ENCODE measurements around the gene HLA-DRA. TPM values are rescaled to one million over a fixed set of nuclear protein-coding genes. Genes with fewer than 3 reads are reported as not detected.
A peak's percentile ranks its signal among the peaks of the same experiment; 100 is the strongest.

The HLA-DRA gene
- total and polyA plus RNA-seq, 5 donors = 66.7 to 139 (median 83.4) TPM

DNA sequence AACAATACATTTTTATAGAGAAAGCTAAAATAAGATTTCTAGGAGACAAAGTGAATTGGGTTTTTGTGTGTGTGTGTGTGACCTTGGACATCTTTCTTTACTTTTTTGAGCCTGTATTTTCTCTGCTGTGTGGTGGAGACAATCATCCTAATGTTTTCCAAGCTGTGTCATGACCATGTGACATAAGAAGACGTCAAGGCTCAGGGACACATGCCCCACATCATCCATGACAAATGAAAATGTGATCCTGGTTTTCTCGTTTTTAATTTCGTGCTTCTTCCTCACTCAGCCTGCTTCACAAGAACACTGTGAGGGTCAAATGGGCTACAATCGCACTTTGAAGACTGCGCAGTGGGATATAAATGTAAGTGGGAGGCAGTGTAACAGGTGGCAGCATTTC, 28.8 kb upstream of the HLA-DRA start:
- DNase-seq (no peak), ATAC-seq (no peak)
- 63% methylated on average over 5 of the region's 5 CpGs for WGBS
- intact Hi-C loops (cut with DNase I) = loop anchor here (5.0 to 10.0 kb wide), 5 partner anchors 164 to 386 kb away; no protein-coding TSS in a partner anchor
- H3K27me3 ChIP-seq (ENCODE audit: control insufficient read depth, insufficient read depth) = no peaks in the 10 kb centered on the region
- no peaks in the 10 kb centered on the region for H3K9me3 ChIP-seq (ENCODE audit: control insufficient read depth, low read length)
- H3K27ac ChIP-seq (ENCODE audit: low read length) = no peak overlapping the region
- H3K4me3 ChIP-seq (ENCODE audit: low read length) = no peak overlapping the region
- no peaks in the 10 kb centered on the region for H3K4me1 ChIP-seq (ENCODE audit: control insufficient read depth, insufficient read depth, low read length)

DNA sequence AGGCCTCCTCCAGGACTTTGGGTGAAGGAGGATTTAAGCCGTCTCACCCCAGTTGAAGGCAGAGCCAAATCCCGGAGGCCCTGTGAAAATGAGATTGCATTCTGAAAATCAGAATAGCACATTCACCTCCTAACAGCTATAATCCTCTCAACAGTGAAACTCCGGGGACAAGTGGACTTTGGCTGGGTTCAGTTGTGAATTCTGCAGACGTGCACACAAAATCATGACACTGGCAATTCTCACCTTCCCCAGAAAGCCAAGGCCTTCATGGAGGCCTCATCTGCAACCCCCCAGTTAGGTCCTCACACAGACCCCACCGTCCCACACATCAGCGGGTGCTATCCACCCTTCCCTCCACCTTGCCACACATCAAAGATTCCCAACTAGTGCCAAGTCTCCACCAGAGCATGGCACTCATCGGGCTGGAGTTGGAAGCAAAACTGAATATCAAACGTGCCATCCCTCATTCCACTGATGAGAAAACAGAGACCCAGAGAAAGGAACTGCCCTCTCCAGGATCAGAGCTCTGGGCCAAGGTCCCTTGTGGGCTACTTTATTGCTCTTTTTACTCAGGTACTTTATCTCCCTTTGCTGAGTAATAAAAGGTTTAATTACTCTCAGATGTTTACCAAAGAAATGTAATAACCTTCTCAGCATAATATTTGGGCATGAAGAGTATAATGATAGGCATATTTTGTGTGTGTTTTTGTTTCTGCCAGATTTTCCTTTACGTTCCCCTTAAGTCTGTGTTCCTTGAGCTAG, 27.9 kb upstream of the HLA-DRA start:
- no peak overlapping the region for H3K27ac ChIP-seq (ENCODE audit: low read length)
- ATAC-seq (no peak), DNase-seq (no peak)
- H3K27me3 ChIP-seq (ENCODE audit: control insufficient read depth, insufficient read depth) = no peaks in the 10 kb centered on the region
- H3K9me3 ChIP-seq (ENCODE audit: control insufficient read depth, low read length) = no peaks in the 10 kb centered on the region
- intact Hi-C loops (cut with DNase I) = loop anchor here (5.0 to 10.0 kb wide), 5 partner anchors 164 to 386 kb away; no protein-coding TSS in a partner anchor
- H3K4me3 ChIP-seq (ENCODE audit: low read length) = no peak overlapping the region
- H3K4me1 ChIP-seq (ENCODE audit: control insufficient read depth, insufficient read depth, low read length) = no peaks in the 10 kb centered on the region
- 82% methylated on average over 9 of the region's 9 CpGs for WGBS

GRCh38 chr6:32413427-32414047, 26.1 kb upstream of the HLA-DRA start:
- Histone ChIP-seq H3K4me1 (ENCODE audit: control insufficient read depth, insufficient read depth, low read length) (no peaks in the 10 kb centered on the region), H3K27me3 (ENCODE audit: control insufficient read depth, insufficient read depth) (peaks cover 3% of the 10 kb centered on the region), H3K4me3 (ENCODE audit: low read length) (no peak overlapping the region), H3K27ac (ENCODE audit: low read length) (no peak overlapping the region), H3K9me3 (ENCODE audit: control insufficient read depth, low read length) (no peaks in the 10 kb centered on the region)
- intact Hi-C loops (cut with DNase I) = loop anchor here (5.0 to 10.0 kb wide), 5 partner anchors 166 to 384 kb away; no protein-coding TSS in a partner anchor
- 7% methylated on average over 11 of the region's 11 CpGs for WGBS
- DNase-seq (peak; percentile 74 to 90 (median 90)), ATAC-seq (peak; percentile 81 to 83)

DNA sequence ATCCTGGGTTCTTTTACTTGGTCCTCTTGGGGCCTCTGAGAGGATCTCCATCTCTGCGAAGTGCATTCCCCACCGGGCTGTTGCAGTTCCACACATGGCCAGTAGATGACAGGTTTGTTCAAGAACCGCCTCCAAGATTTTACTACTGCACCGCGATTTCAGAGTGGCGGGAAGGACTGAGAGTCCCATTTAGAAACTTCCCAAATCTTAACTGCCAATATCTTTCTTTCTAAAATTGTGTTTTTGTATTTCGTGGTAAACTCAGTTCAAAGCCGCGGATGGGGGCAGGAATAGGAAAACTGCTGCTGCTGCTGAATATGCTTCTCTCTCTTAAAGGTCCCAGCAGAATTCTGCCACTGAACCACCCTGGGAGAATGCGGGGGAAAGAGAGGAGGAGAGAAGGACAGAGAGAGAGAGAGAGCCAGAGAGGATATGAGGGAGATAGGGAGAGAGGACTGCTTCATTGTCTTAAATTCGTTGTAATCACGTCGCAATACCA, 24.1 kb upstream of the HLA-DRA start:
- intact Hi-C loops (cut with DNase I) = loop anchor here in 2 of 4 donors (5.0 to 10.0 kb wide), 3 partner anchors 289 to 452 kb away; no protein-coding TSS in a partner anchor
- H3K4me3 ChIP-seq (ENCODE audit: low read length) = no peak overlapping the region
- 5% methylated on average over 13 of the region's 13 CpGs for WGBS
- DNase-seq = peak; percentile 75 to 86 (median 80)
- ATAC-seq = peak; percentile 83 to 89
- H3K9me3 ChIP-seq (ENCODE audit: control insufficient read depth, low read length) = no peaks in the 10 kb centered on the region
- H3K27ac ChIP-seq (ENCODE audit: low read length) = no peak overlapping the region
- H3K27me3 ChIP-seq (ENCODE audit: control insufficient read depth, insufficient read depth) = peaks cover 3% of the 10 kb centered on the region
- H3K4me1 ChIP-seq (ENCODE audit: control insufficient read depth, insufficient read depth, low read length) = no peaks in the 10 kb centered on the region

- WGBS = 61% methylated on average over 3 of the region's 3 CpGs
- no peak overlapping the region for H3K4me3 ChIP-seq (ENCODE audit: low read length)
- DNase-seq (no peak), ATAC-seq (peak in 1 of 2 donors; percentile 37)
- no peaks in the 10 kb centered on the region for H3K4me1 ChIP-seq (ENCODE audit: control insufficient read depth, insufficient read depth, low read length)
- intact Hi-C loops (cut with DNase I) = loop anchor here in 2 of 4 donors (5.0 to 10.0 kb wide), 3 partner anchors 289 to 451 kb away; no protein-coding TSS in a partner anchor
- no peak overlapping the region for H3K27ac ChIP-seq (ENCODE audit: low read length)
- no peaks in the 10 kb centered on the region for H3K9me3 ChIP-seq (ENCODE audit: control insufficient read depth, low read length)
- H3K27me3 ChIP-seq (ENCODE audit: control insufficient read depth, insufficient read depth) = peaks cover 5% of the 10 kb centered on the region
Observed at GRCh38 chr6:32416036-32416435, 23.7 kb upstream of the HLA-DRA start.

- Histone ChIP-seq H3K27ac (ENCODE audit: low read length) (no peak overlapping the region), H3K27me3 (ENCODE audit: control insufficient read depth, insufficient read depth) (peaks cover 5% of the 10 kb centered on the region), H3K4me1 (ENCODE audit: control insufficient read depth, insufficient read depth, low read length) (no peaks in the 10 kb centered on the region), H3K9me3 (ENCODE audit: control insufficient read depth, low read length) (no peaks in the 10 kb centered on the region), H3K4me3 (ENCODE audit: low read length) (no peak overlapping the region)
- no peak for DNase-seq
- WGBS = 96% methylated on average over 3 of the region's 3 CpGs
- ATAC-seq = no peak
- intact Hi-C loops (cut with DNase I) = no loop called here
Observed at GRCh38 chr6:32424589-32425300, 14.9 kb upstream of the HLA-DRA start.

DNA sequence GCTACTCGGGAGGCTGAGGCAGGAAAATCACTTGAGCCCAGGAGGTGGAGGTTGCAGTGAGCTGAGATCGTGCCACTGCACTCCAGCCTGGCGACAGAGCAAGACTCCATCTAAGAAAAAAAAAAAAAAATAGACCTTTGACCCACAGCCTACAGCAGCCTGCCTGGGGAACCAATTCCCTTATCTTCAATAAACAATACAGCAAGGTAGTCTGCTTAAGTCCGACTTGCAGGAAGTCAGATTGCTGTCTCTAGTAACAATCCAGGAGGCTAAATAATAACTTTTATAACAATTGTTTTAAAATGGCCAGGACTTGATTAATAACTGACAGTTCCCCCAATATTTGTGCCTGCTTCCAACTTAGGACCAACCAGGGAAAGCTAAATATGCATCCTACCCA, 13.3 kb upstream of the HLA-DRA start:
- intact Hi-C loops (cut with DNase I) = no loop called here
- no peak for ATAC-seq

DNA sequence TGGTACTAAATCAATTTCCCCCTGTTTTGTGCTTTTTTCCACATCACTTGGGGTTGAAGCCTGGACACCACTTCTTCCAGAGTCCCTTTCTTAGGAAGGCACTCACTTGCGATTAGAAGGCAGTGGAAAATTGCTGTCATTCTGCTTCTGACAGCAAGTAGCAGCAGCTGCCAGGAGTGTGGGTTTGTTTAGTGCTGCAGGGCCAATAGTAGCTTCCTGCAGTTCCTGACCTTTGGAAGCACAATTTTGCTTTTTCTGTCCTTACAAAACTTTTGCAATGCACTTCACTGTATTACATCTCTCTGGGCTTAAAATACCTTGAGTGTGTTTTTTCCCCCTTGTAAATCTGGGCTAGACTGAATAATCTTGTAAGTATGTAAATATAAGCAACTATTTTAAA, 12.5 kb upstream of the HLA-DRA start:
- ATAC-seq (peak in 1 of 2 donors; percentile 87), DNase-seq (peak in 1 of 3 donors; percentile 23)
- 35% methylated on average over 1 of the region's 1 CpG for WGBS
- intact Hi-C loops (cut with DNase I) = no loop called here
- Histone ChIP-seq H3K27ac (ENCODE audit: low read length) (no peak overlapping the region), H3K4me3 (ENCODE audit: low read length) (no peak overlapping the region), H3K27me3 (ENCODE audit: control insufficient read depth, insufficient read depth) (no peaks in the 10 kb centered on the region), H3K9me3 (ENCODE audit: control insufficient read depth, low read length) (no peaks in the 10 kb centered on the region), H3K4me1 (ENCODE audit: control insufficient read depth, insufficient read depth, low read length) (no peaks in the 10 kb centered on the region)

More for the DNA sequence above, 13.3 kb upstream of the HLA-DRA start:
- H3K27me3 ChIP-seq (ENCODE audit: control insufficient read depth, insufficient read depth) = no peaks in the 10 kb centered on the region
- DNase-seq = no peak
- no peaks in the 10 kb centered on the region for H3K4me1 ChIP-seq (ENCODE audit: control insufficient read depth, insufficient read depth, low read length)
- no peak overlapping the region for H3K27ac ChIP-seq (ENCODE audit: low read length)
- H3K4me3 ChIP-seq (ENCODE audit: low read length) = no peak overlapping the region
- 69% methylated on average over 4 of the region's 4 CpGs for WGBS
- H3K9me3 ChIP-seq (ENCODE audit: control insufficient read depth, low read length) = no peaks in the 10 kb centered on the region

DNA sequence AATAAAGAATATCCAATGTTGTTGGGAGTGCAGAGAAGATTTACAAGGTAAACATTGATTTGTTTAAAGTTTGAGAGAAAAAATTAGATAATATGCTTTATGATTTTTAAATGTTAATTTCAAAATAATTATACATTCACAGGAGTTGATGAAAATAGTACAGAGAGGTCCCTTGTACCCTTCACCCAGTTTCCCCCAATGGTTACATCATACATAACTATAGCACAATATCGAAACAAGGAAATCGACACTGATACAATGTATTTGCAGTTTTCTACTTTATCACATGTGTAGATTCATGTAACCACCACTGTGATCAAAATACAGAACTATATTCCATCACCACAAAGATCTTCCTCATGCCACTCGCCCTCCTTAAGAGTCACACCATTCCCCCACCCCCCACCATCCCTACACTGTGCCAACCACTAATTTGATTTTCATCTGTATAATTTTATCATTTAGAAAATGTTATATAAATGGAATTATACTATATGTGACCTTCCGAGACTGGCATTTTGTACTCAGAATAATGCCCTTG, 11.7 kb upstream of the HLA-DRA start:
- Histone ChIP-seq H3K4me3 (ENCODE audit: low read length) (no peak overlapping the region), H3K27me3 (ENCODE audit: control insufficient read depth, insufficient read depth) (no peaks in the 10 kb centered on the region), H3K9me3 (ENCODE audit: control insufficient read depth, low read length) (no peaks in the 10 kb centered on the region), H3K4me1 (ENCODE audit: control insufficient read depth, insufficient read depth, low read length) (no peaks in the 10 kb centered on the region), H3K27ac (ENCODE audit: low read length) (no peak overlapping the region)
- ATAC-seq (no peak), DNase-seq (no peak)
- WGBS = 92% methylated on average over 4 of the region's 4 CpGs
- intact Hi-C loops (cut with DNase I) = no loop called here

DNA sequence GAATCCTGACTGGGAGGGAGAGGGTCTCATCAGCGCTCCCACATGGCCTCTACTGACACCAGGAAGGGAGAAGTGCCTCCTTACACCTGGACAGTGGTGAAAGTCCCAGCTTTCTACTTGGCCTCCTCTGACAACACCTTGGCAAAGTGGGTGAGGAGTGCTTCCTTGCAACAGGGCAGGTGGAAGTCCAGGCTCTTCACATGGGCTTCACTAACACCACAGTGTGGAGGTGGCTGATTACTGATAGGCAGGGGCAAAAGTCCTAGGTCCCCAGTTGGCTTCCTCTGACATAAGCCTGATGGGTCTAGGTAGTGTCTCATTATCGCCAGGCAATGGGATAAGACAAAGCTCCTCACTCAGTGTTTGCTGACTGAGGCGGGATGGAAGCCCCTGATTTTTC, 9.5 kb upstream of the HLA-DRA start:
- H3K27me3 ChIP-seq (ENCODE audit: control insufficient read depth, insufficient read depth) = no peaks in the 10 kb centered on the region
- no peaks in the 10 kb centered on the region for H3K4me1 ChIP-seq (ENCODE audit: control insufficient read depth, insufficient read depth, low read length)
- WGBS = 61% methylated on average over 3 of the region's 3 CpGs
- intact Hi-C loops (cut with DNase I) = loop anchor here in 3 of 4 donors (5.0 kb wide), 2 partner anchors 267 to 272 kb away; no protein-coding TSS in a partner anchor
- H3K4me3 ChIP-seq (ENCODE audit: low read length) = no peak overlapping the region
- no peaks in the 10 kb centered on the region for H3K9me3 ChIP-seq (ENCODE audit: control insufficient read depth, low read length)
- ATAC-seq = no peak
- DNase-seq = no peak
- no peak overlapping the region for H3K27ac ChIP-seq (ENCODE audit: low read length)
